Measurements from ENCODE around the gene FOXD2.
A peak's percentile ranks its signal among the peaks of the same experiment; 100 is the strongest.
"Not testable (repeated sequence)": the region's sequence is repeated elsewhere in the genome, so short reads cannot be mapped to it uniquely, and the experiment has no call there.

The FOXD2 gene

DNA sequence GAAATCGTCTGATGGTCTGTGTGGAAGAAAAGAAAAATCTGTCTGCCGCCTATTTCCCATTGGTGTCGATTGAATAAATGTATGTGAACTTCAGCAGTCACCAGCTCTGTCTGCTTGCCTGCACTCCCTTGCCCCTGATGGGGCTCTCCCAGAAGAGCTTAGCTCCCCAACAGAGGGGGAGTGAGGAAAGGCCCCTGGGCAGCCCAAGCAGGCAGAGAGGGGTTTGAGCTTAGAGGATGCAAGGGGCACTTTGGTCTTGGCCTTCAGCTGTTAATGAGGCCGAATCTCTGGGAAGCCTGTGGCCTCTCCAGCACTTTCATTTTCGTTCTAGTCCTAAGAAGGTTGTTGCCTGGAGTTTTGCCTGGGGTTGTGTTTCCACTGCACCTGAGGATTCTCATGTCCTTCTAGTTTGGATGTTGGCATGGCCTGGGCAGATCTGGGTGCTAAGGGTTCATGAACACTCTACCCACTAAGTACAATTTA lies 2.8 kb downstream of the FOXD2 start:
- DNase-seq: peak; percentile 60

- no peak for DNase-seq
Observed at GRCh38 chr1:47441450-47442106, 3.7 kb downstream of the FOXD2 start.

- DNase-seq: no peak
Observed at GRCh38 chr1:47442202-47442601, 4.4 kb downstream of the FOXD2 start.

- DNase-seq: no peak
Observed at GRCh38 chr1:47442842-47443529, 5.1 kb downstream of the FOXD2 start.

DNA sequence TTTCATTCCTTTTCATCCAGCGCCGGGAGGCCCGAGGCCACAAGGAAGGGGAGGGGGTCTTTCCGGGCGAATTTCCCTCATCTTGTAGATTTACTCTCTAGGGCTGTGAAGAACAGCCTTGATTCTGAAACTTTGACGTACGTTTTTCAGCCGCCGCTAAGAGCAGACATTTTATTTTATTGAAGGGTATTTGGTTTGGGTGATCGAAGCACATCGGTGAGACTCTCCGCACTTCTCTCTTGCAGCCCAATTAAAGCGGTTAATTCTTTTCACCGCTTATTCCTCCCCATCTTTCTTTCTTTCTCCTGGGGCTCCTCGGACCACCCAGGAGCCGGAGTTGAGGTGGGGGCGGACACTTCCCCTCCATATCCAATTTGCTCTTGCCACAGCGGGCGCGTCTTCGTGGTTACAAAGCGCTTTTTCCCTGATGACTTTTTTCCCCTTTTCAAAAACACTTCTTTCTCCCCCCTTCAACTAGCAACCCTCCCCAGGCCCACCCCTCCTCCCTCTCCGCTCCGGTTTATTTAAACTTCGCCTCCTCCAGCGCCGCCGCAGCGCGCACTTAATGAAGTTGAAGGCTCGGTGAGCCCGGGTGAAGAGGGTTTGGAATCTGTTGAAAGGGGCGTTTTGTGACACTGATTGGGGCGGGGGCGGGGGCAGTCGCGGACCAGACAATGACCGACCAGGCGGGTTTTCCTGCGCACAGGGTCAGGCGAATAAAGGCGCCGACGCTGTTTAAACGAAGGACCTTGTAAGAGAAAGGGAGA lies 5.9 kb downstream of the FOXD2 start:
- DNase-seq: no peak

DNA sequence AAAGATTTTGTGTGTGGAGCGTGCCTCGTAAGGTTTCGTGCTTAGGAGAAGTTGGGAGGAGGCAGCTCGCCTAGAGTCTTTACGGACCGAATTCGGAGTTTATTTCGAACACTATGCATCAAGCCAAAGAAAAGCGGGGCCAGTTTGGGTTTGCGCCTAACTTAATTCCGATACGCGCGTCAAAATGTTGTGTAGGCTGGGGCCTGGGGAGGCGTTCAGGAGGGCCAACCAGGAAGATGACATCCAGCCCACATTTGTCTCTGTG lies 6.4 kb downstream of the FOXD2 start:
- no peak for DNase-seq

DNA sequence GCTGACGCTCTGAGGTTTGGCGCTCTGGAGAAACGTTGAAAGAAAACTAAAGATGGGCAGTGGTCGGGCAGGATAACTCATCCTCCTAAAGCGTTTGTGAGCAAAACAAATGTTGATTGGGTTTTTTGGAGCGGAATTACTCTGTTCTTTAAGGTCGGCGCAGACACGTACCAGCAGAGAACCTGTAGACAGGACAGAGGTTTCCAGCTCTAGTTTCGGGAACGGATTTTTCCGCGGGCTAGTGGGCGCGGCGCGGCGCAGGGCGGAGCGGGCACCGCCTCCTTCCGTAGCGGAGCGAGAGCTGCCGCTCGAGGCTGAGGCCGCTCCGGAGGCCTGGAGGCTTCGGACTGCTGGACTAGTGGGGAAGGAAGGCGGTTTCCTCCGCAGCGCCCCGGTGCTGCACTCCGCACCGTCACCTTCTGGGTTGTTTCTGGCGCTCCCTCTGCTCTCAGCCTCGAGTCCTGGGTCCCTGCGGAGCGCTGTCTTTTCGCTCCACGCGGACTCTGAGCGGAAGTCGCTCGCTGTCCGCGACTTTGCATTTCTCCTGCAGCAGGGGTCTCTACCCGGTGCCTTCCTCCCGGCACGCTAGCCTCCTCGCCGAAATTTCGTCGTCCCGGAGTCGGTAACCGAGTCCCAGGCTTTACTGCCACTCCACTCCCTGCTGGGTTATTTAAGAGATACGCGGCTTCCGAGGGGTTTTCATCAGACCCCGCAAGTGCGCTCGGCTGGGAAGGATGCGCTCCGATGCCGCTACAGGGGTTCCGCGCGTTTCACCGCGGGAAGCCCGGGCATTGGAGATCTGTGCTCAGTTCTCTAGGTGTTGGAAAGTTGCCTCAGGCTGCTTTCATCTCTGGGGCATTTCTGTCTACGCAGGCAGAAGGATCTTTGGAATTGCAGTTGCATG lies 7.0 kb downstream of the FOXD2 start:
- DNase-seq: no peak

GRCh38 chr1:47445823-47446550 lies 8.1 kb downstream of the FOXD2 start:
- DNase-seq: no peak

DNA sequence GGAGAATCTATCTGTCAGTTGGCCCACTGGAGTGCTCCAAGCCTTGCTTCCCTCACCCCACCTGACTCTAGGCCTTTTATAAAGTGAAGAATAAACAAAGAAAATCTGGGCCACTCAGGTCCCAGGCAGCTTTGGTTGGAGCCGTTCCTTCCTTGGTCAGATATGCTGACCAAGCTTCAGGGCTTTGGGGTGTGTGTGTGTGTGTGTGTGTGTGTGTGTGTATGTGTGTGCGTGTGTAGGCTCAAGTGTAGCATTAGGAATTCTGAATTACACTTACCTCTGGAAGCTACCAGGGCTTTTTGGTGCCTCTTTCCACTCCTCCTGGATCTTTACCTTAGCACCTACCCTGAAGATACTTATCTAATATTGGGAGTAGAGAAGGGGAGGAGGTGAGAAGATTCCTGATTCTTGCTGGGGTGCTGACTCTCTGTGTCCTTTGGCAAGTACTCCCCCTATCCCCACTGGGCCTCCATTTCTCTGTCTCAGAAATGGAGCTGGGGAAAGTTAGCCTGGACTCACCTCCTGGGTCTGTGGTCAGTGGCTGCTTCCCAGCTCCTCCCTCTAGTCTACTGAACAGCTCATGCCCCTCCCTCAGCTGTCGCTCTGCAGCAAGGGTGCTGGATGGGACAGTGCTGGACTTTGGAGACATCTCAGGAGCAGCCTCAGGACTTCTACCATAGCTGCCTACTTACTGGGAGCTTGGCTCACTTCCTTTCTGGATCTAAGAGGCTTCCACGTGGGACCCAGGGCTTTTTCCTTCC lies 10.8 kb downstream of the FOXD2 start:
- DNase-seq: no peak

DNA sequence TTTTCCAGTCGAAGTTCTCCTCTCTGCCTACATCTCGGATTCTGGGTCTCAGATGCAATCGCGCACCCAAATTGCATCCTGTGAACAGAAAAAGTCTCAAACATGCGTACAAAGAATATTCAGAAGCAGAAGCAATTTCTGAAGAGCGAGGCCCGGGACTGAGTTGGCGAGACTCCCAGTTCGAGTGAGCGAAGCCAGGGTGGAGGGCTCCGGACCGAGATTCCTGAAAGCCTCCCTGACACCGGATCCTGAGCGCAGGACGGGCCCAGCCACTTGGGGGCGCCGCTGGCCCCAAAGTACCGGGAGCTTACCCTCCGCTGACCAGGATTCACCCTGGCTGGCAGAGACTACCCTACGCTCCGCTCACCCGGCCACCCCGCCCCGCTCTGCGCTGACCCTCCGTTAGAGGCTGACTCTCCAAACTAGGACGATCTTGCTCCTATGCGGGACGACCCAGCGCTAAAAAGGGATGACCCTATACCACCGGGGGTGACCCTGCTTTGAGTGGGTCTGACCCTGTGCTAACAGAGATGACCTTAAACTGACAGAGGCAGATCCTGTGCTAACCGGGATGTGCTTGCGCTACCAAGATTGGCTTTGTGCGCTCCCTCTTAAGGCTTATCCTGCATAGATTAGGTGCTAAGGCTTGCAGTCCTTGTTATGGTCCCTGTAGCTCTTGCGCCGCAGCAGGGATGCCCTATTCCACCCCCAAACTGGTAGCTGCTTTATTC lies 12.1 kb downstream of the FOXD2 start:
- DNase-seq: no peak

DNA sequence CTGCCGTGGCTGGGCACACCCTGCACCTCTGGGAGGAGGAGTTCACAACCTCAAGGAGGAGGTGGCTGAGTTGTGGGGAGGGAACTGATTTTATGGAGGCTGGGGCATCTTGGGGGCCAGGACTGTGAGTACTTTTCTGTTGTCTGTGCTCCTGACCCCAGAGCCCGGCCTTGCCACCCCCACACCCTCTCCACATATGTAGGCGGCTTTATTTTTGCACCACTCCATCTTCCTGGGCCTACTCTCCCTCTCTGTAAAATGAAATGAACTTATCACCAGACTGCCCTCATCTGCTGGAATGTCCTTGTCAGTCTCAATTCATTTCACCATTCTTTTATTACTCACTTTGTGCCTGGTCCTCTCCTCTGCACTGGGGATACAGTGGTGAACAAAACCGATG lies 12.8 kb downstream of the FOXD2 start:
- no peak for DNase-seq

DNA sequence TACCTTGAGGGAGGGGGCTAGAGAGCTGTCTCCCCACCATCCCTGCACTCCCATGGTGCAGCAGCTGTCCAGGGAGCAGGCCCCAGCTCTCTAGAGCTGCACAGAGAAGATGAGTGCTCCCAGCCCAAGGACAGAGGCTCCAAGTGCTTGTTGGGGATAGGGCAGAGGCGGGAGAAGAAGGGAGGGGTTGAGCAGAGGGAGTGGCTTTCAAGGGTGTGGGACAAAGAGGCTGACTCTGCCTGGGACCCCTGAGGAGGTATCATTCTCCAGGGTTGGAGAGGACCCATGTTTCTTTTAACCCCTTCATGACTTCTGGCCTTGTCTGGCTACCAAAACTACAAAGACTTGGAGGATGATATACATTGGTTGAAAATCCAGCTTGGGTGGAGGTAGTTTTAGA lies 14.6 kb downstream of the FOXD2 start:
- DNase-seq: no peak

DNA sequence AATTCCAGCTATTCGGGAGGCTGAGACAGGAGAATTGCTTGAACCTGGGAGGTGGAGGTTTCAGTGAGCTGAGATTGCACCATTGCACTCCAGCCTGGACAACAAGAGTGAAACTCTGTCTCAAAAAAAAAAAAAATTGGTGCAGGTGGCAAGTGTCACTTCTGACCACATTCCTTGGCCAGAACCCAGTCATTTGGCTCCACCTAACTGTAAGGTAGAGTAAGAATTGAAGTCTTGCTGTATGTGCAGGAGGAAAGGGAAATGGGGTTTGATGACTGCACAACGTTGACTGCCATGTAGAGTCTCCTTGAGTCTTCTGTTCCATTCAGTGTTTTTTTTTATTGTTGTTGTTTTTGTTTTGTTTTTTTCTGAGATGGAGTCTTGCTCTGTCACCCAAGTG lies 16.1 kb downstream of the FOXD2 start:
- DNase-seq: not testable (repeated sequence)

- no peak for DNase-seq
Observed at GRCh38 chr1:47456250-47456649, 18.4 kb downstream of the FOXD2 start.

DNA sequence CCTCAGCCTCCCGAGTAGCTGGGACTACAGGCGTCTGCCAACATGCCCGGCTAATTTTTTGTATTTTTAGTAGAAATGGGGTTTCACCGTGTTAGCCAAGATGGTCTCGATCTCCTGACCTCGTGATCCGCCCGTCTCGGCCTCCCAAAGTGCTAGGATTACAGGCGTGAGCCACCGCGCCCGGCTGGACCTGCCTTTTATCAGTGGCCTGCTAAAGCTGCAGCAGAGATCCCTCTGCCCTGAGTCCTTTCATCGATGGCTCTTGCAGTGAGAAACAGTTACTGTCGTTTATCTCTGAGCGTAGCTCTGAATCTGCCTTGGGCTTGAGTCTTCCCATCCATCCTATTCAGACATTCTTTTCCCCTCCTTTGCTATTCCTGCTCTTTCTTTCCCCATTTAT lies 19.7 kb downstream of the FOXD2 start:
- DNase-seq: not testable (repeated sequence)

DNA sequence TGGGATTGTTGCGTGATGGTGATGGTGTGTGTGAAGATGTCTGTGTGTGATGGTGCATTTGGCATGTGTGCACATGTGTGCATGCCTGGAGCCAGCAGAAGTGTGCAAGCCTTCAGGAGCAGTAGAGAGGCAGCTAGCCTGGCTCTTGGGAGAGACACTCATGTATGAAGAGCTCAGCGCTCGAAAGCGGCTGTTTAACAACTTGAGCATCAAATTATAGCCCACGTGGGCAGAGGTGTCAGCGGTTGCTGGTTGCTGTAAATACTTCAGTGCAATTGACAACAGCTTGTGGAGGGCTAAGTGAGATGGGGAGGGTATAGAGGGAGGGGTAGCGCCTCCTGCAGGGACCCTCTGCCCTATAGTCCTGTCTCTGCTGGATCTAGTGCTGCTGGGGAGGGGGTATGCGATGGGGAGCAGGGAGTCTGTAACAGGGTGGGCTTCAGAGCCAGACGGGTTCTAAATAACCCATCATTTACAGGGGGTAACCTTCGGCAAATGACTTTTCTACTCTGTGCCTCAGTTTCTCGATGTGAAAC lies 21.5 kb downstream of the FOXD2 start:
- DNase-seq: no peak

- no peak for DNase-seq
Observed at GRCh38 chr1:47460040-47460439, 22.2 kb downstream of the FOXD2 start.

DNA sequence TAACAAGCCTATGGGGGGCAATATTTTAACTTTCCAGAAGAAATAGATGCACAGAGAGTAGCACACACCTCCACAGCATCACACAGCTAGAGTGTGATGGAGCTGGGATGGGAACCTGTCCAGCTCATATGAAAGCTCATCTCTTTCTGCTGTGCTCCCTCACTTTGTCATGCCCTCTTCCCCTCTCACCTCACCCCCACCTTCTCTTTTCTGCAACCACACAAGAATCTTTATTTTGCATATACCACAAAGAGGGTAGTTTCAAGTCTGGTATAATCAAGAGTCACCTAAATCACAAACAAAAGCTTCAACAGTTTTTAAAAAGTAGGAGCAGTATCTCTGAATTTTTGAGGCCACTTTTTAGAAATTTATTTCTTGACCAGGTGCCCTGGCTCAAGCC lies 22.6 kb downstream of the FOXD2 start:
- no peak for DNase-seq

DNA sequence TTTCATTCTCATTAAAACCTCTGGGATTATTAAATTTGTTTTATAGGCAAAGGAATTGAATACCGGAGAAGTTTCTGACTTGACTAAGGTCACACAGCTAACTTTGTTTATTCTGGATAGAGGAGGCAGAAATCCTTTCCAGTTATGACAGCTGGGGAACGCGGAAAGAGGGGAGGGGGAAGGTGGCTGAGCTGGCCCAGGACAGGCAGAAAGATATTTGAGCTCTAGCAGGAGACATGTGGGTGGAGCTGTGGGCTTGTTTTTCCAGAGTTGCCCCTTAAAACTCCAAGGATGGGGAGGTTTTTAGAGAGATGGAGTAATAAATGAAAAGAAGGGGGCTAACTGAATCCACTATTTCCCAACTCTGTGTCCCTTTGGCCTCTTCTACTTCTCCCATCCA lies 27.8 kb downstream of the FOXD2 start:
- no peak for DNase-seq

DNA sequence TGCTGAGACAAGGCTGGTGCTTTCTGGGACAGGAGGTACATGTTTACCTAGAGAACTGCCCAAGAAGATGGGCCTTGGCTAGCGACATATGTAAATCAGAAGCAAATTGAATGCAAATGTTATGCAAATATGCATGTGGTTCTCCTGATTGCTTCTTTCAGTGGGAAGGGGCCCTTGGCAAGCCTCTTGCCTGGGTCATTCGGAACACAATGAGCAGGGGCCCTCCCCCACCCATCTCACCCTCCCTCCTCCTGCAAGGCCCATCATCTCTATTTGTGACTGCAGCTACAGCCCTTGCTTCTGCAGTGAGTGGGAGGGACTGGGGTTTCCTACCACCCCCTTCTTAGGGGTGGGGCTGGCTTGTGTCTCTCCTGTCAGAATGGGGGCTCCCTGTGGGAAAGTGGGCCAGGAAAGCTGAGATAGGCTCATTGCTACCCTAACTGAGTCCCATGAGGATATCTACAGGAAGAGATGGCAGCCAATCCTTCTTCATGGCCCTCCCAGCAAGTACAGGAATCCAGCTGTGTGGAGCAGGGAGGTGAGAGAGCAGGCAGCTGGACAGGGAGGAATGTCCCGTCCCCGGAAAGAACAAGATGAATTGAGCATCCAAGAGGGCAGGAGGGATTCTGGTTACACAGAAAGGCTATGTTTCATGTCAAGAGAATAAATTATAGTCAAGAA lies 31.0 kb downstream of the FOXD2 start:
- DNase-seq: no peak

All from OCI-M1 (cell line).